ENCODE data around the gene RRP12.

- TF ChIP-seq, protein P1, sequence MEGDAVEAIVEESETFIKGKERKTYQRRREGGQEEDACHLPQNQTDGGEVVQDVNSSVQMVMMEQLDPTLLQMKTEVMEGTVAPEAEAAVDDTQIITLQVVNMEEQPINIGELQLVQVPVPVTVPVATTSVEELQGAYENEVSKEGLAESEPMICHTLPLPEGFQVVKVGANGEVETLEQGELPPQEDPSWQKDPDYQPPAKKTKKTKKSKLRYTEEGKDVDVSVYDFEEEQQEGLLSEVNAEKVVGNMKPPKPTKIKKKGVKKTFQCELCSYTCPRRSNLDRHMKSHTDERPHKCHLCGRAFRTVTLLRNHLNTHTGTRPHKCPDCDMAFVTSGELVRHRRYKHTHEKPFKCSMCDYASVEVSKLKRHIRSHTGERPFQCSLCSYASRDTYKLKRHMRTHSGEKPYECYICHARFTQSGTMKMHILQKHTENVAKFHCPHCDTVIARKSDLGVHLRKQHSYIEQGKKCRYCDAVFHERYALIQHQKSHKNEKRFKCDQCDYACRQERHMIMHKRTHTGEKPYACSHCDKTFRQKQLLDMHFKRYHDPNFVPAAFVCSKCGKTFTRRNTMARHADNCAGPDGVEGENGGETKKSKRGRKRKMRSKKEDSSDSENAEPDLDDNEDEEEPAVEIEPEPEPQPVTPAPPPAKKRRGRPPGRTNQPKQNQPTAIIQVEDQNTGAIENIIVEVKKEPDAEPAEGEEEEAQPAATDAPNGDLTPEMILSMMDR (conservative IDR thresholded peaks at IDR 0.05; ENCODE audit: low read length): no peak
- no peak for TF ChIP-seq EZH2phosphoT487 (IDR thresholded peaks at IDR 0.05; ENCODE audit: borderline replicate concordance)
These were observed 63.1 kb downstream of the RRP12 start for GRCh38 chr10:97338041-97338440.
